Measurements from ENCODE around the gene COL2A1.

Gene COL2A1

GRCh38 chr12:48026060-48026827 lies 22.0 kb upstream of the COL2A1 start:
- no peak overlapping the region for H3K4me3 ChIP-seq (ENCODE audit: low read depth, low read length)
- DNase-seq (ENCODE audit: low read depth): no peak
- TF ChIP-seq, protein P1, sequence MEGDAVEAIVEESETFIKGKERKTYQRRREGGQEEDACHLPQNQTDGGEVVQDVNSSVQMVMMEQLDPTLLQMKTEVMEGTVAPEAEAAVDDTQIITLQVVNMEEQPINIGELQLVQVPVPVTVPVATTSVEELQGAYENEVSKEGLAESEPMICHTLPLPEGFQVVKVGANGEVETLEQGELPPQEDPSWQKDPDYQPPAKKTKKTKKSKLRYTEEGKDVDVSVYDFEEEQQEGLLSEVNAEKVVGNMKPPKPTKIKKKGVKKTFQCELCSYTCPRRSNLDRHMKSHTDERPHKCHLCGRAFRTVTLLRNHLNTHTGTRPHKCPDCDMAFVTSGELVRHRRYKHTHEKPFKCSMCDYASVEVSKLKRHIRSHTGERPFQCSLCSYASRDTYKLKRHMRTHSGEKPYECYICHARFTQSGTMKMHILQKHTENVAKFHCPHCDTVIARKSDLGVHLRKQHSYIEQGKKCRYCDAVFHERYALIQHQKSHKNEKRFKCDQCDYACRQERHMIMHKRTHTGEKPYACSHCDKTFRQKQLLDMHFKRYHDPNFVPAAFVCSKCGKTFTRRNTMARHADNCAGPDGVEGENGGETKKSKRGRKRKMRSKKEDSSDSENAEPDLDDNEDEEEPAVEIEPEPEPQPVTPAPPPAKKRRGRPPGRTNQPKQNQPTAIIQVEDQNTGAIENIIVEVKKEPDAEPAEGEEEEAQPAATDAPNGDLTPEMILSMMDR (conservative IDR thresholded peaks at IDR 0.05; ENCODE audit: low read depth, low read length): no peak

- DNase-seq (ENCODE audit: low read depth): no peak
Observed at GRCh38 chr12:48025281-48025680, 21.0 kb upstream of the COL2A1 start.

DNA sequence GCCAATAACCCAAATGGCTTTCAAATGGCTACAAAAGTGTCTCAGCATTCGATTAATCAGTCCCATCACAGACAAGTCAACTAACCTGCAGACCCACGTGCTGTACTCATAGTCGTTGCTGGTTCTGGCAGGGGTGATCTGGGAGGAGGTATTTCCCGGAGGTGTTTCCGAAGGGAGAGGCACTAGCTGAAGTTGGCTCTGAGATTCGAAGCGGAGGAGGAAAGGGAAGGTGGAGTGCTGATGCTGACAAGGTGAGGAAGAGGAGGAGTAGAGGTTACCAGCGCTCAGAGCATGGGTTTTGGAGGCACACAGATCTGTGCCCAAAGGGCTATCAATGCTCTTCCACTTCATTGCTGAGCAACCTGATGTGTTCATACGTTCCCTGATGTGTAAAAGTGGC lies 20.5 kb upstream of the COL2A1 start:
- TF ChIP-seq, protein P1 (conservative IDR thresholded peaks at IDR 0.05; ENCODE audit: low read depth, low read length): no peak
- H3K4me3 ChIP-seq (ENCODE audit: low read depth, low read length): no peak overlapping the region
- DNase-seq (ENCODE audit: low read depth): no peak

More at GRCh38 chr12:48025281-48025680, 21.0 kb upstream of the COL2A1 start:
- no peak overlapping the region for H3K4me3 ChIP-seq (ENCODE audit: low read depth, low read length)
- TF ChIP-seq, protein P1 (conservative IDR thresholded peaks at IDR 0.05; ENCODE audit: low read depth, low read length): no peak

DNA sequence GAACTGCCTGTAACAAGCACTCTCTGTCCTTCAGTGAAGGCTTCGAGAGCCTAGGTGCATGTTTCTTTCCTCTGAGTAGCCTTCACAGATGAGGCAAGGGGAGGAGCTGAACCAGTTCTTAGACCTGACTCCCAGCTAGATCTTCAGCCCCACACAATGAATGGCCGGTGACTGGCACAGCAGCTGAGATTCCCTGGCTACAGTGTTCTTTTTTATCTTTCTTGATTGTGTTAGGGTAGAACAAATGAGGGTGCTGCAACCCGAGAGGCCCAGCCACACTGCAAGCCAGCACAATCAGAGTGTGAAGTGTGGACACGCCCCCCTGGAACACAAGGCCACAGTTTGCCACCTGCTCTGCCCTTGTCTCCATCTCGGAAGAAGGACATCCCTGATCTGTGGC lies 19.1 kb upstream of the COL2A1 start:
- TF ChIP-seq, protein P1 (conservative IDR thresholded peaks at IDR 0.05; ENCODE audit: low read depth, low read length): no peak
- no peak for DNase-seq (ENCODE audit: low read depth)
- H3K4me3 ChIP-seq (ENCODE audit: low read depth, low read length): no peak overlapping the region

DNA sequence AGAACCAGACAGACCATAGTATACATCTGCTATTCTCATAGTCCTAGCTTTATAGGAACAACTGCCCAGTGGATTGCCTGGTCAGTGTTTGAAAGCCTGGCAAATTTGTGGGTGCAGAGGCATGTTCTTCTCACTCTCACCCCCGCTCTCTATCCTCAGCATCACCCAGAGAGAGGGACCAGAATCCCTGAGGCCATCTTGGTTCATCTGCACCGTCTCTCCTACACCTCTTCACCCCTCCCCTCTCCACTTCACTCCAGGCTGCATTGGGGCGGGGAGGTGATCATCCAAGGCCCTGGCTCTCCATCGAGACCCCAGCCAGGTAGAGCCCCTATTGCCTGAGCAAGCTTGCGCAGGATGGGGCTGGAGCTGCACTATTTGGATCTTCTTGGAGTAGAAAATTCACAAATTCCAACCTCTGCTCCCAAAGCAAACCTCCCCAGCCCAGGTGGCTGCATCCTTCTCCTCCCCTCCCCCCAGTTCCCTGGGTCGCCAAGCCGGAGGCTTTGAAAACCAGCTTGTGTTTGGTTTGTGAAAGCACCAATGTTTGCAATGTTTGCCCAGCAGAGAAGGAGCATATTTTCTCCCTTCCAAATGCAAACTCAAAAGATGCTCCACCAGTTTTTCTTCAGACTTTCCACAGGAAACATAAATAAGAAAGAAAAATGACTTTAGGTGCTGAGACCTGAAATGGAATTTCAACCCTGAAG lies 18.6 kb upstream of the COL2A1 start:
- H3K4me3 ChIP-seq (ENCODE audit: low read depth, low read length): no peak overlapping the region
- DNase-seq (ENCODE audit: low read depth): no peak
- TF ChIP-seq, protein P1 (conservative IDR thresholded peaks at IDR 0.05; ENCODE audit: low read depth, low read length): no peak

DNA sequence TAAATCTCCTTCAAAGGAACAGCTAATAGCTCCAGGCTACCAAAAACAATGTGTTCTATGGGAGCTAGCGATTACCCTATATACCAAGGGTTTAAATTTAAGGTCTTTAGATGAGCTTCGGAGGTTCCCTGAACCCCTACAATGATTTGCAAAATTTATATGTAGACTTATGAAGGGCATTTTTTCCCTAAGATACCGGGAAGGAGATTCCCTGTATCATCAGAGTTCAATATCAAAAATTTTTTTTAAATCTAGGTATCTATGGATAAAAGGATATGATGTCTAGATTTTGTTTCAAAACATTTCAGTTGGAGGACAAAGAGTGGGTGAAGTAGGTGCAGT lies 17.9 kb upstream of the COL2A1 start:
- no peak overlapping the region for H3K4me3 ChIP-seq (ENCODE audit: low read depth, low read length)
- no peak for DNase-seq (ENCODE audit: low read depth)
- TF ChIP-seq, protein P1 (conservative IDR thresholded peaks at IDR 0.05; ENCODE audit: low read depth, low read length): no peak
